ENCODE measurements around the gene KCNE2. TPM values are rescaled to one million over a fixed set of nuclear protein-coding genes. Genes with fewer than 3 reads are reported as not detected.

KCNE2 gene
- total and polyA plus RNA-seq, 4 donors, result 0.57 TPM; not detected in 3

DNA sequence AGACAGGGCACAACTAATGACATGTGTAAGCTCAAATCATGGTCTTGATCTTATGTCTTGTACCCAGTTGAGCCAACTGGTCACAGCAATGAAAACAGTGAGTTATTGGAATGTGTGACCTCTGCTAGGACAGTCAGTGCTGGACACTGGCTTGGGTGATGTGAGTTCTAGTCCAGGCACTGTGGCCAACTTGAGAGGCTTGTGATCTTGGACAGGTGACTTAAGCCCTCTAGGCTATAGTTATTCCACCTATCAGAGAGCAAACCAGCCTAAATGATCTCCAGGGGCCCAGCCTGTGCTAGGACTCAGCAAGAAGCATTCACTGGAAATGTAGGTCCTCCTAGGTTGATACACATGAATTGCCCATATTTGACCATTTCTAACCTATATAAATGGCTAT is 1.1 kb downstream of the KCNE2 start:
- no peak for DNase-seq (ENCODE audit: low spot score)

GRCh38 chr21:34365809-34366208 is 2.0 kb downstream of the KCNE2 start:
- 89% methylated on average over 6 of the region's 6 CpGs for WGBS
- Histone ChIP-seq H3K9ac (ENCODE audit: low read depth in 1 of 2, low read length in 2 of 2) (no peak overlapping the region), H3K9me3 (ENCODE audit: control insufficient read depth in 4 of 4, low read length in 3 of 4) (no peaks in the 10 kb centered on the region), H3K27ac (ENCODE audit: low read depth in 1 of 2, low read length in 2 of 2) (no peak overlapping the region), H3K4me3 (ENCODE audit: low read depth in 1 of 3, low read length in 3 of 3) (no peak overlapping the region), H3K27me3 (ENCODE audit: control insufficient read depth in 4 of 4, insufficient read depth in 4 of 4, low read length in 3 of 4) (no peaks in the 10 kb centered on the region), H3K4me1 (ENCODE audit: control insufficient read depth in 4 of 4, insufficient read depth in 4 of 4, low read length in 3 of 4) (peaks cover 0 to 4% (median 0%) of the 10 kb centered on the region in 4 donors), H3K36me3 (ENCODE audit: control insufficient read depth in 4 of 4, insufficient read depth in 3 of 4, low read depth in 1 of 4, low read length in 3 of 4) (no peaks in the 10 kb centered on the region)
- no peak for DNase-seq (ENCODE audit: low spot score)
- TF ChIP-seq SP1 (IDR thresholded peaks at IDR 0.05) (no peak), FOXA1 (IDR thresholded peaks at IDR 0.05) (no peak), RXRA (IDR thresholded peaks at IDR 0.05) (no peak), NR2F2 (IDR thresholded peaks at IDR 0.05) (no peak), YY1 (IDR thresholded peaks at IDR 0.05) (no peak), CTCF (IDR thresholded peaks at IDR 0.05; ENCODE audit: low read depth, low read length, missing input control) (no peak), HNF4G (IDR thresholded peaks at IDR 0.05) (no peak), TAF1 (conservative IDR thresholded peaks at IDR 0.05) (no peak), JUND (IDR thresholded peaks at IDR 0.05) (no peak), RAD21 (IDR thresholded peaks at IDR 0.05) (no peak), FOXA2 (IDR thresholded peaks at IDR 0.05) (no peak)
- TF ChIP-seq, protein P1, sequence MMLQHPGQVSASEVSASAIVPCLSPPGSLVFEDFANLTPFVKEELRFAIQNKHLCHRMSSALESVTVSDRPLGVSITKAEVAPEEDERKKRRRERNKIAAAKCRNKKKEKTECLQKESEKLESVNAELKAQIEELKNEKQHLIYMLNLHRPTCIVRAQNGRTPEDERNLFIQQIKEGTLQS (IDR thresholded peaks at IDR 0.05), result no peak
- TF ChIP-seq, protein P2, sequence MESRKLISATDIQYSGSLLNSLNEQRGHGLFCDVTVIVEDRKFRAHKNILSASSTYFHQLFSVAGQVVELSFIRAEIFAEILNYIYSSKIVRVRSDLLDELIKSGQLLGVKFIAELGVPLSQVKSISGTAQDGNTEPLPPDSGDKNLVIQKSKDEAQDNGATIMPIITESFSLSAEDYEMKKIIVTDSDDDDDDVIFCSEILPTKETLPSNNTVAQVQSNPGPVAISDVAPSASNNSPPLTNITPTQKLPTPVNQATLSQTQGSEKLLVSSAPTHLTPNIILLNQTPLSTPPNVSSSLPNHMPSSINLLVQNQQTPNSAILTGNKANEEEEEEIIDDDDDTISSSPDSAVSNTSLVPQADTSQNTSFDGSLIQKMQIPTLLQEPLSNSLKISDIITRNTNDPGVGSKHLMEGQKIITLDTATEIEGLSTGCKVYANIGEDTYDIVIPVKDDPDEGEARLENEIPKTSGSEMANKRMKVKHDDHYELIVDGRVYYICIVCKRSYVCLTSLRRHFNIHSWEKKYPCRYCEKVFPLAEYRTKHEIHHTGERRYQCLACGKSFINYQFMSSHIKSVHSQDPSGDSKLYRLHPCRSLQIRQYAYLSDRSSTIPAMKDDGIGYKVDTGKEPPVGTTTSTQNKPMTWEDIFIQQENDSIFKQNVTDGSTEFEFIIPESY (IDR thresholded peaks at IDR 0.05), result no peak

More for the DNA sequence above, 1.1 kb downstream of the KCNE2 start:
- Histone ChIP-seq H3K4me3 (ENCODE audit: low read depth in 1 of 3, low read length in 3 of 3) (no peak overlapping the region), H3K27ac (ENCODE audit: low read depth in 1 of 2, low read length in 2 of 2) (no peak overlapping the region), H3K9ac (ENCODE audit: low read depth in 1 of 2, low read length in 2 of 2) (no peak overlapping the region), H3K27me3 (ENCODE audit: control insufficient read depth in 4 of 4, insufficient read depth in 4 of 4, low read length in 3 of 4) (no peaks in the 10 kb centered on the region), H3K9me3 (ENCODE audit: control insufficient read depth in 4 of 4, low read length in 3 of 4) (no peaks in the 10 kb centered on the region), H3K36me3 (ENCODE audit: control insufficient read depth in 4 of 4, insufficient read depth in 3 of 4, low read depth in 1 of 4, low read length in 3 of 4) (no peaks in the 10 kb centered on the region), H3K4me1 (ENCODE audit: control insufficient read depth in 4 of 4, insufficient read depth in 4 of 4, low read length in 3 of 4) (peaks cover 0 to 4% (median 0%) of the 10 kb centered on the region in 4 donors)
- TF ChIP-seq TAF1 (conservative IDR thresholded peaks at IDR 0.05) (no peak), NR2F2 (IDR thresholded peaks at IDR 0.05) (no peak), HNF4G (IDR thresholded peaks at IDR 0.05) (no peak), HNF4A (conservative IDR thresholded peaks at IDR 0.05) (no peak), RXRA (IDR thresholded peaks at IDR 0.05) (no peak), FOXA2 (IDR thresholded peaks at IDR 0.05) (no peak), JUND (IDR thresholded peaks at IDR 0.05) (no peak), YY1 (IDR thresholded peaks at IDR 0.05) (no peak), EGR1 (IDR thresholded peaks at IDR 0.05; ENCODE audit: low read depth in 2 of 2) (no peak), MAX (IDR thresholded peaks at IDR 0.05) (no peak), SP1 (IDR thresholded peaks at IDR 0.05) (no peak)
- TF ChIP-seq, protein P1 (IDR thresholded peaks at IDR 0.05), result no peak
- TF ChIP-seq, protein P2 (IDR thresholded peaks at IDR 0.05), result no peak
- TF ChIP-seq, protein P3, sequence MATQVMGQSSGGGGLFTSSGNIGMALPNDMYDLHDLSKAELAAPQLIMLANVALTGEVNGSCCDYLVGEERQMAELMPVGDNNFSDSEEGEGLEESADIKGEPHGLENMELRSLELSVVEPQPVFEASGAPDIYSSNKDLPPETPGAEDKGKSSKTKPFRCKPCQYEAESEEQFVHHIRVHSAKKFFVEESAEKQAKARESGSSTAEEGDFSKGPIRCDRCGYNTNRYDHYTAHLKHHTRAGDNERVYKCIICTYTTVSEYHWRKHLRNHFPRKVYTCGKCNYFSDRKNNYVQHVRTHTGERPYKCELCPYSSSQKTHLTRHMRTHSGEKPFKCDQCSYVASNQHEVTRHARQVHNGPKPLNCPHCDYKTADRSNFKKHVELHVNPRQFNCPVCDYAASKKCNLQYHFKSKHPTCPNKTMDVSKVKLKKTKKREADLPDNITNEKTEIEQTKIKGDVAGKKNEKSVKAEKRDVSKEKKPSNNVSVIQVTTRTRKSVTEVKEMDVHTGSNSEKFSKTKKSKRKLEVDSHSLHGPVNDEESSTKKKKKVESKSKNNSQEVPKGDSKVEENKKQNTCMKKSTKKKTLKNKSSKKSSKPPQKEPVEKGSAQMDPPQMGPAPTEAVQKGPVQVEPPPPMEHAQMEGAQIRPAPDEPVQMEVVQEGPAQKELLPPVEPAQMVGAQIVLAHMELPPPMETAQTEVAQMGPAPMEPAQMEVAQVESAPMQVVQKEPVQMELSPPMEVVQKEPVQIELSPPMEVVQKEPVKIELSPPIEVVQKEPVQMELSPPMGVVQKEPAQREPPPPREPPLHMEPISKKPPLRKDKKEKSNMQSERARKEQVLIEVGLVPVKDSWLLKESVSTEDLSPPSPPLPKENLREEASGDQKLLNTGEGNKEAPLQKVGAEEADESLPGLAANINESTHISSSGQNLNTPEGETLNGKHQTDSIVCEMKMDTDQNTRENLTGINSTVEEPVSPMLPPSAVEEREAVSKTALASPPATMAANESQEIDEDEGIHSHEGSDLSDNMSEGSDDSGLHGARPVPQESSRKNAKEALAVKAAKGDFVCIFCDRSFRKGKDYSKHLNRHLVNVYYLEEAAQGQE (IDR thresholded peaks at IDR 0.05), result no peak
